HCT116 (cell line): ENCODE results near the gene SDF2. TPM values are rescaled to one million over a fixed set of nuclear protein-coding genes. Genes with fewer than 3 reads are reported as not detected.

Source experiments
- ATAC-seq: fragments of 200-7000 bp; cut with Tn5 transposase; 2 replicates; pipeline ENCODE4 v1.9.1; 2020; ENCODE audit warnings: mild to moderate bottlenecking, moderate library complexity
- BruUV-seq: library from RNA; stranded (reverse); fragments of 400-500 nt; replicated peaks from 2 replicates; lab custom pipeline; 2021; lab: Mats Ljungman, UMichigan
- CTCF ChIA-PET: fragments of 300-600 bp; sonication (Branson Sonifier 250); formaldehyde crosslinking; loops from one replicate; lab custom pipeline; 2021; ENCODE audit warnings: antibody characterized with exemption; lab: Charles Lee
- POLR2A ChIA-PET: fragments of 300-600, 350-600 bp; sonication (Branson Sonifier 250); formaldehyde crosslinking; loops from one replicate; lab custom pipeline; 2021; ENCODE audit warnings: antibody characterized with exemption; lab: Charles Lee
- RAD21 ChIA-PET, 2 experiments: fragments of 300-600 bp; sonication (Branson Sonifier 250); formaldehyde crosslinking; loops; one replicate each; lab custom pipeline; 2023; ENCODE audit warnings: low total read pairs in 2 of 2; ENCODE audit not compliant: uncharacterized antibody in 2 of 2, unreplicated experiment in 2 of 2, low non-redundant PET in 1 of 2; lab: Charles Lee
- DNase-seq: peaks from one replicate; pipeline ENCODE4 v3.0.0-alpha.2; 2010; ENCODE audit warnings: low read depth, low spot score
- H2AFZ ChIP-seq: fragments of 200-600 bp; shearing (Covaris generic), sonication (generic); 2 replicates; pipeline ENCODE4 v1.6.1; 2017; ENCODE audit warnings: low read depth, mixed run types, mixed read lengths, antibody characterized with exemption, low read length; ENCODE audit not compliant: poor library complexity, severe bottlenecking
- H3K27ac ChIP-seq: 2 replicates; pipeline ENCODE4 v1.5.1; 2012; ENCODE audit warnings: low read depth, low read length
- H3K27me3 ChIP-seq: fragments of 200-600 bp; sonication (generic); 2 replicates; pipeline ENCODE4 v1.6.1; 2016; ENCODE audit warnings: mixed run types, low read length, mixed read lengths; ENCODE audit not compliant: insufficient read depth
- H3K36me3 ChIP-seq, 2 experiments: fragments of 200-500 bp in 1 of 2; fragments of 200-600 bp in 1 of 2; sonication (Bioruptor generic) in 1 of 2; sonication (generic) in 1 of 2; 2 replicates each; pipeline versions ENCODE4 v1.5.1 to v1.6.1; 2014 to 2016; ENCODE audit warnings: low read length in 2 of 2, inconsistent platforms in 1 of 2, mixed read lengths in 1 of 2, mixed run types in 1 of 2; ENCODE audit not compliant: insufficient read depth in 2 of 2, control insufficient read depth in 1 of 2
- H3K4me1 ChIP-seq, 2 experiments: fragments of 200-600 bp in 1 of 2; sonication (generic) in 1 of 2; 2 replicates each; pipeline versions ENCODE4 v1.5.1 to v1.6.1; 2012 to 2017; ENCODE audit warnings: low read length in 2 of 2, inconsistent platforms in 1 of 2, mild to moderate bottlenecking in 1 of 2, mixed read lengths in 1 of 2, mixed run types in 1 of 2, moderate library complexity in 1 of 2; ENCODE audit not compliant: insufficient read depth in 2 of 2, control insufficient read depth in 1 of 2
- H3K4me2 ChIP-seq: fragments of 200-600 bp; sonication (generic); 2 replicates; pipeline ENCODE4 v1.6.1; 2017; ENCODE audit warnings: mixed run types, low read length, mixed read lengths
- H3K4me3 ChIP-seq, 2 experiments: fragments of 200-600 bp in 1 of 2; sonication (generic) in 1 of 2; replicated peaks in 1 of 2; 2 replicates each; pipeline ENCODE4 v1.5.1; 2011 to 2016; ENCODE audit warnings: low read length in 2 of 2, control low read depth in 1 of 2, low read depth in 1 of 2, mild to moderate bottlenecking in 1 of 2, mixed read lengths in 1 of 2, mixed run types in 1 of 2
- H3K79me2 ChIP-seq: fragments of 200-600 bp; sonication (generic); 2 replicates; pipeline ENCODE4 v1.6.1; 2017; ENCODE audit warnings: mild to moderate bottlenecking, mixed run types, low read length, moderate library complexity, mixed read lengths; ENCODE audit not compliant: insufficient read depth
- H3K9ac ChIP-seq: fragments of 200-600 bp; sonication (generic); 2 replicates; pipeline ENCODE4 v1.6.1; 2016; ENCODE audit warnings: low read length, mixed read lengths
- H3K9me2 ChIP-seq: fragments of 200-600 bp; sonication (generic), shearing (Covaris generic); 2 replicates; pipeline ENCODE4 v1.6.1; 2017; ENCODE audit warnings: mixed run types, mild to moderate bottlenecking, moderate library complexity; ENCODE audit not compliant: insufficient read depth
- H3K9me3 ChIP-seq, 2 experiments: fragments of 200-500 bp in 1 of 2; fragments of 200-600 bp in 1 of 2; sonication (Bioruptor generic) in 1 of 2; sonication (generic) in 1 of 2; 2 replicates each; pipeline ENCODE4 v1.6.1; 2014 to 2017; ENCODE audit warnings: low read length in 2 of 2, mixed read lengths in 2 of 2, inconsistent platforms in 1 of 2, low read depth in 1 of 2, mild to moderate bottlenecking in 1 of 2, mixed run types in 1 of 2, moderate library complexity in 1 of 2; ENCODE audit not compliant: control insufficient read depth in 1 of 2, insufficient read depth in 1 of 2
- H4K20me1 ChIP-seq: fragments of 200-600 bp; sonication (generic), shearing (Covaris generic); 2 replicates; pipeline ENCODE4 v1.6.1; 2017; ENCODE audit warnings: mixed run types, mild to moderate bottlenecking, moderate library complexity; ENCODE audit not compliant: insufficient read depth
- CBX3 ChIP-seq: IDR thresholded peaks from 2 replicates; pipeline ENCODE4 v1.6.1; 2012; ENCODE audit warnings: low read depth
- CTCF ChIP-seq, 3 experiments: fragments of 200-600 bp in 1 of 3; sonication (generic) in 1 of 3; IDR thresholded peaks in 2 of 3; conservative IDR thresholded peaks in 1 of 3; 2 replicates each; pipeline ENCODE4 v1.5.1; 2012 to 2017; ENCODE audit warnings: low read depth in 2 of 3, low read length in 2 of 3, antibody characterized with exemption in 1 of 3, borderline replicate concordance in 1 of 3, control low read depth in 1 of 3, mild to moderate bottlenecking in 1 of 3, mixed read lengths in 1 of 3, mixed run types in 1 of 3, moderate library complexity in 1 of 3; ENCODE audit not compliant: insufficient read depth in 1 of 3
- ELF1 ChIP-seq: IDR thresholded peaks from 2 replicates; pipeline ENCODE4 v1.6.1; 2012; ENCODE audit warnings: low read depth, borderline replicate concordance
- EZH2 ChIP-seq: fragments of 200-600 bp; sonication (generic); IDR thresholded peaks from 2 replicates; pipeline ENCODE4 v1.6.1; 2017; ENCODE audit warnings: antibody characterized with exemption, mixed run types
- JUND ChIP-seq: IDR thresholded peaks from 2 replicates; pipeline ENCODE4 v1.6.1; 2012
- MAX ChIP-seq: IDR thresholded peaks from 2 replicates; pipeline ENCODE4 v1.6.1; 2012
- POLR2A ChIP-seq: IDR thresholded peaks from 2 replicates; pipeline ENCODE4 v1.7.0; 2011; ENCODE audit warnings: borderline replicate concordance; ENCODE audit not compliant: insufficient read depth, insufficient read length; ENCODE audit errors: extremely low read depth
- POLR2AphosphoS5 ChIP-seq: IDR thresholded peaks from 2 replicates; pipeline ENCODE4 v1.6.1; 2011; ENCODE audit warnings: mild to moderate bottlenecking, low read depth, low read length, moderate library complexity
- SIN3A ChIP-seq: IDR thresholded peaks from 2 replicates; pipeline ENCODE4 v1.6.1; 2012; ENCODE audit warnings: low read depth
- TCF7L2 ChIP-seq: IDR thresholded peaks from 2 replicates; pipeline ENCODE4 v1.7.0; 2011; ENCODE audit warnings: borderline replicate concordance, inconsistent platforms; ENCODE audit not compliant: insufficient read depth, insufficient read length; ENCODE audit errors: extremely low read depth
- YY1 ChIP-seq: IDR thresholded peaks from 2 replicates; pipeline ENCODE4 v1.6.1; 2011; ENCODE audit warnings: low read length, low read depth, moderate library complexity, mild to moderate bottlenecking; ENCODE audit not compliant: insufficient replicate concordance; ENCODE audit errors: extremely low read depth
- ZBTB33 ChIP-seq: IDR thresholded peaks from 2 replicates; pipeline ENCODE4 v1.6.1; 2011; ENCODE audit warnings: mild to moderate bottlenecking, low read length, moderate library complexity; ENCODE audit not compliant: insufficient replicate concordance; ENCODE audit errors: extremely low read depth
- ZNF274 ChIP-seq: fragments of 200-500 bp; sonication (Bioruptor generic); IDR thresholded peaks from 2 replicates; pipeline ENCODE4 v1.6.1; 2014; ENCODE audit warnings: mild to moderate bottlenecking, low read depth, low read length, inconsistent platforms
- intact Hi-C: fragments of 100-400 bp; cut with micrococcal nuclease; formaldehyde crosslinking; loops from 2 replicates; pipeline ENCODE4 v1.10.0; 2022
- total RNA-seq: library from RNA; stranded (reverse); gene quantifications from one replicate; pipeline ENCODE4 v1.2.1, GENCODE V29; 2021; ENCODE audit not compliant: unreplicated experiment

SDF2 gene
- total RNA-seq, 1 experiment from 2014 or later, result 41.3 TPM

GRCh38 chr17:28669918-28670317 lies 8.2 kb upstream of the SDF2 start:
- POLR2A ChIA-PET, result no interaction called here
- Histone ChIP-seq H3K4me2 (no peak overlapping the region), H2AFZ (no peak overlapping the region), H3K9me3 (no peaks in the 10 kb centered on the region), H4K20me1 (no peaks in the 10 kb centered on the region), H3K9me2 (no peaks in the 10 kb centered on the region), H3K4me3 (no peak overlapping the region), H3K27ac (no peak overlapping the region), H3K27me3 (no peaks in the 10 kb centered on the region), H3K79me2 (peaks cover 63% of the 10 kb centered on the region), H3K9ac (no peak overlapping the region), H3K4me1 (no peaks in the 10 kb centered on the region), H3K36me3 (peaks cover 41 to 57% of the 10 kb centered on the region in 2 experiments)
- no TSS peak for BruUV-seq
- CTCF ChIA-PET, result no interaction called here
- TF ChIP-seq EZH2 (no peak), MAX (no peak), CBX3 (no peak), JUND (no peak), YY1 (no peak), ELF1 (no peak)
- ATAC-seq (no peak), DNase-seq (no peak)
- RAD21 ChIA-PET, result no interaction called here
- intact Hi-C loops, result loop anchor here (10.0 kb wide), 1 partner anchor 175 kb away; no protein-coding TSS in a partner anchor

- no peak for TF ChIP-seq POLR2A
- no peak for TF ChIP-seq ZBTB33
- no peak for TF ChIP-seq ZNF274
- TF ChIP-seq MAX, result no peak
- no peak for TF ChIP-seq EZH2
- TF ChIP-seq JUND, result no peak
- TF ChIP-seq TCF7L2, result no peak
- no peak for TF ChIP-seq POLR2AphosphoS5
- TF ChIP-seq CTCF (IDR thresholded peaks at IDR 0.05 in 2 of 3, conservative IDR thresholded peaks at IDR 0.05 in 1 of 3; ENCODE audit: borderline replicate concordance in 1 of 3, insufficient read depth in 1 of 3, low read depth in 2 of 3, low read length in 2 of 3), result no peak
- no peak for TF ChIP-seq YY1
- TF ChIP-seq CBX3, result no peak
- TF ChIP-seq SIN3A, result no peak
- Histone ChIP-seq H2AFZ (no peak overlapping the region), H3K79me2 (peaks cover 83% of the 10 kb centered on the region), H3K9me3 (no peaks in the 10 kb centered on the region), H3K27ac (no peak overlapping the region), H3K4me3 (no peak overlapping the region), H3K9ac (no peak overlapping the region), H3K4me1 (peaks cover 8% of the 10 kb centered on the region in 2 experiments; a peak in 3 of 4 replicates), H4K20me1 (no peaks in the 10 kb centered on the region), H3K4me2 (no peak overlapping the region), H3K27me3 (no peaks in the 10 kb centered on the region), H3K9me2 (no peaks in the 10 kb centered on the region), H3K36me3 (peaks cover 23 to 41% of the 10 kb centered on the region in 2 experiments)
- CTCF ChIA-PET, result interaction anchor here (1.0 to 1.3 kb wide), 2 partner anchors 21 to 23 kb away, joined by 3 to 5 read pairs; partner anchors contain the start of gene BLTP2
- POLR2A ChIA-PET, result interaction anchor here (0.8 to 0.9 kb wide), 2 partner anchors 10 to 24 kb away, joined by 3 read pairs; no protein-coding TSS in a partner anchor
- intact Hi-C loops, result no loop called here
- no peak for ATAC-seq
- no peak for DNase-seq
- BruUV-seq, result no TSS peak
- RAD21 ChIA-PET, result no interaction called here
Observed at GRCh38 chr17:28667870-28668269, 6.2 kb upstream of the SDF2 start.
